Measurements from ENCODE around the gene ADAM12.

DNA sequence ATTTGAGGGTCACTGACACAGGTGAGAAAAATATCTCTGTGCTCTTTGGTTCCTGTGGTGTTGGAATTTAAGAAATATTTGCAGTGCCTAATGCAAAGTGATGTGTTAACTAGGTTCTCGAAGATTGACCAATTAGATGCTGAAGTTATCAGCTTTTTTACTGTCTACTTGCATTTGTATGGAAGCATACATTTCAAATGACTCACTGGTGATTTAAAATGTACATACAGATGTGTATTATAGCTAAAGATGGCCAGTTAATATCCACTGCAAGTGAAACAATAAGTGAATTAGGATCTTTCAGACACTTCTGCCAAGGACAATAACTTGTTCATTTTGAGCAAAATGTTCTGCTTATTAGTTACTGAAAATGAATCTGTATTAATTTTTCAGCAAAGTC is 287.0 kb downstream of the ADAM12 start:
- no peak for TF ChIP-seq CTCF (IDR thresholded peaks at IDR 0.05; ENCODE audit: borderline replicate concordance, extremely low read depth, low read length, poor library complexity, severe bottlenecking)
- TF ChIP-seq EZH2 (IDR thresholded peaks at IDR 0.05; ENCODE audit: borderline replicate concordance, low read depth, low read length, severe bottlenecking) = no peak
